Stimulated activated CD4-positive, alpha-beta T cell treated with anti-CD3 and anti-CD28 coated beads, Interleukin-4, amount 100 ng/mL, for 4 hours (primary cell): ENCODE measurements around the gene ACVR1.
"Not testable (repeated sequence)": the region's sequence is repeated elsewhere in the genome, so short reads cannot be mapped to it uniquely, and the experiment has no call there.

Experiments
- DNase-seq, 2 experiments: peaks; one replicate each; pipeline ENCODE4 v3.0.0-alpha.2; 2020

The ACVR1 gene

GRCh38 chr2:157747695-157748370, 128.3 kb downstream of the ACVR1 start:
- DNase-seq: no peak

DNA sequence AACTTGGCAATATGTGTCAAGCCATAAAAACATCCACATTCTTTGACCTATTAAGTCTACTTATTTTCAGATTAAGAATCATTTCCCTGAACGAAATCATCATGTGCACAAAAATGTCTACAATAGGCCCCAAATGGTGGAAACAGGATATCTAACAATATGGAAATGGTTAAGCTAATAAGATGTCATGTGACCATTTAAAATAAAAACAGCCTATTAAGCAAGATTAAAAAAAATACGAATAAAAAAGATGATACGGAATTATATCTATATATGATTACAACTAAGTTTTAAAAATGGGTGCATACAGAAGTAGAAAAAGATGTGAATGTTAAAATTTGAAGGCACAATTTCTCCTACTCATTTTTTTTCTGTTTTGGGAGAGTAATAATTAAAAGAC, 128.8 kb downstream of the ACVR1 start:
- DNase-seq: no peak

- DNase-seq: no peak
Measured at GRCh38 chr2:157746234-157746950, 129.7 kb downstream of the ACVR1 start.

DNA sequence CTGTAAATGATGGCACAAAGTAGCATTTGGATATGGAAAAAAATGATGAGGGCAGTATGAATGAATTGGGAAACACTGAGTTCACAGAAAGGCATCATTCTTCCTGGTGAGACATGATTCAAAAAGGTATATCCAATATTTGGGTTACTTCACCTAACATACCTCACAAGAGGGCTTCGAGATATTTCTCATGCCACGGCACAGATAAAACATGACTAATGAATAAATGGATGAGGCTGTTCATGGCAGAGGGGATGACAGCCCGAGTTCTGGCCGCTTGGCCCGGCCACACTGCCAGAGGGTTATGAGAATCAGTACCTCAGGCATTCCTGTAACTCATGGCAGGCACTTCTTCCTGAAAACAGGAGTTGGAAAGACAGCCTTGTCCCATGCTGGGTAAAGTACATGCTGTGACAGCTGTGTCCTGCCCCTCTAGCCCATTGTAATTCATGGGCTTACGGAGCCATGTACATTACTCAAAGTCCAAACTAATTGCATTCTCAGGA, 131.5 kb downstream of the ACVR1 start:
- no peak for DNase-seq

DNA sequence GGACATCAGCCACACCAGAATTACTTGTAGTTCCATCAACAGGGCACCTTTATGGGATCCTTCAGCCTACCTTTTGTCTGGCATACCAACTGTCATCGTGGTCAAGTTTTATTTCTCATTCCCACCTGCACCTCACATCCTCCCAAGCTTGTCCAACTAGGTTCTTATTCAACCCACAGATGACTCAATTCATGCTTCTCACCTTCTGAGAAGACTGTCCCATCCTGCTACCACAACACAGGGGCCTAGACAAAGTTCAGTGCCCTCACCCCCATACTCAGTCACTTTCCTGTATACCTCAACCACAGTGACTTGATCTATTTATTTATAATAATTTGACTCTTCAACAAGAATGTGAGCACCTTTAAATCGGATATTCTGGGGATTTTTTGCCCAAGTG, 133.1 kb downstream of the ACVR1 start:
- DNase-seq: no peak

- DNase-seq: no peak
Measured at GRCh38 chr2:157741819-157742484, 134.2 kb downstream of the ACVR1 start.

- no peak for DNase-seq
Measured at GRCh38 chr2:157737656-157738055, 138.5 kb downstream of the ACVR1 start.

DNA sequence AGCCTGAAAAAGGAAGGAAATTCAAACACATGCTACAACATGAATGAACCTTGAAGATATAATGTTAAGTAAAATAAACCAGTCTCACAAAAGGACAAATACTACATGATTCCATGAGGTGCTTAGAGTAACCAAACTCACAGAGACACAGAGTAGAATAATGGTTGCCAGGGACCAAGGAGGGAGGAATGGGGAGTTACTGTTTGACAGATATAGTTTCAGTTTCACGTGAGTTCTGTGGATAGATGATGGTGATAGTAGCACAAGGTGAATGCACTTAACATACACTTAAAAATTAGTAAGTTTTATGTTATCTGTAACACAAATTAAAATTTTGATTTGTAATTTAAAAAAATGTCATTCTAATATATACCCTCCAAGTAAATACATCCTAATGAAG, 140.6 kb downstream of the ACVR1 start:
- DNase-seq: no peak

GRCh38 chr2:157733263-157733662, 142.9 kb downstream of the ACVR1 start:
- no peak for DNase-seq

DNA sequence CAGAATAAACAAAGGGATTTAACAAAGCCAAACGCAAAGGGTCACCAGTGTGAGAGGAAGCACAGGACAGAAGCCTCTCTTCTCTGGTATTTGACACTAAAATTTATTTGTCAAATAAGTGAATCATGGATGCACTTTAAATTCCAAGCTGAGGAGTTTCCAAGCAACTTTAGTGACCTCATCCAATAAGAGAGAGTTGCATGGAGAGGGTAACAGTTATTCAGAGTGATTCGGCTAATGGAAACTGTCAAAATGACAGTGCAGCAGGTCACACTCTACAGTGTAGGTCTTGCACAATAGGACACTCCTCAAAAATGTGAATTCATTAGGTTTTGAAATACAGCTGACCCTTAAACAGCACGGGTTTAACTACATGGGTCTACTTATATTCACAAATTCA, 143.5 kb downstream of the ACVR1 start:
- no peak for DNase-seq

GRCh38 chr2:157727693-157728092, 148.4 kb downstream of the ACVR1 start:
- DNase-seq: no peak

GRCh38 chr2:157726946-157727345, 149.2 kb downstream of the ACVR1 start:
- DNase-seq: no peak

DNA sequence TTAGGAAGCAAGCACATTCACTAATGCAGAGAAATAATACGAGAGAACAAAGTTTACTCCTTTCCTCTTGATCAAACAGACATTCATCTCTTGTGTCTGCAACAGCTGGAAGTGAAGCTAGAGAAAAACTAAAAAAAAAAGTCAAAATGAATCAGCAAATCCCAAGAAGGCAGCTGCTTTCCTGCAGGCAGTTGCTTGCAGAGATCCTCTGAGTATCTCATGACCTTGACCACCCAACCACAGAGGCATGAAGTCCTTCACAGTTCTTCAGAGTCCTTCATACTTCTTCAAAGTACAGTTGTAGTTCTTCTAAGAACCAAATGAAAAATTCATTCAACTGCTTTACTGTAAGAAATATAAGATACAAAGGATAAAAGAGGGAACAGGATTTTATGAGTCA, 150.3 kb downstream of the ACVR1 start:
- DNase-seq: no peak

DNA sequence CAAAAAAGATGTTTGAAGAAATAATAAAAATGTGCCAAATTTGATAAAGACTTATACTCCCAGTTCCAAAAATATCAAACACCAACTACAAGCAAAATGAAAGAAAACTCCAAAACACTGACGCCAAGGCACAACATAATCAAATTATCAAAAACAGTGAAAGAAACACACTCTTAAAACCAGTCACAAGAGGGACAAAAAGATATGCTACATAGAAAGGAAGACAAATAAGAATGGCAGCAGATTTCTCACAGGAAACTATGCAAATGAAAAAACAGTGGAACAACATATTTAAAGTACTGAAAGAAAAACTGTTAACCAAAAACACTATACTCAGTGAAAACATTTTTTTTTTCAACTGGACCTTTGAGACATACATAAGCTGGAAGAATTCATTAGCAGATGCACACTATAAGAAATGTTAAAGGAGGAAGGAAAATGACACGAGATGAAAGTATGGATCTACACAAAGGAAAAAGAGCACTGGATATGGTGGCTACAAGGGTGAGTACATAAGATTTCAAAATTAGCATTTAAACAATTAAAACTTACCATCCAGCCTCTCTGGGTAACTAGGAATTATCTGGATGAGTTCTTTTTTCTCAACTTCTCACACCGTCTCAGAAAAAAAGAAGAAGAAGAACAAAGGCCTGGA, 153.4 kb downstream of the ACVR1 start:
- DNase-seq: no peak

- DNase-seq: no peak
Measured at GRCh38 chr2:157720504-157720903, 155.6 kb downstream of the ACVR1 start.

DNA sequence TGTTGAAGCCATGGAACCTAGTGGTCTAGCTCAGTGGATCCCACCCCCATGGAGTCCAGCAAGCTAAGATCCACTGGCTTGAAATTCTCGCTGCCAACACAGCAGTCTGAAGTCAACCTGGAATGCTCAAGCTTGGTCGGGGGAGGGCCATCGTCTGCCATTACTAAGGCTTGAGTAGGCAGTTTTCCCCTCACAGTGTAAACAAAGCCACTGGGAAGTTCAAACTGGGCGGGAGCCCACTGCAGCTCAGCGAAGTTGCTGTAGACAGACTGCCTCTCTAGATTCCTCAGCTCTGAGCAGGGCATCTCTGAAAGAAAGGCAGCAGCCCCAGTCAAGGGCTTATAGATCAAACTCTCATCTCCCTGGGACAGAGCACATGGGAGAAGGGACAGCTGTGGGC, 171.5 kb downstream of the ACVR1 start:
- not testable (repeated sequence) for DNase-seq

GRCh38 chr2:157704148-157704547, 172.0 kb downstream of the ACVR1 start:
- DNase-seq: not testable (repeated sequence)

DNA sequence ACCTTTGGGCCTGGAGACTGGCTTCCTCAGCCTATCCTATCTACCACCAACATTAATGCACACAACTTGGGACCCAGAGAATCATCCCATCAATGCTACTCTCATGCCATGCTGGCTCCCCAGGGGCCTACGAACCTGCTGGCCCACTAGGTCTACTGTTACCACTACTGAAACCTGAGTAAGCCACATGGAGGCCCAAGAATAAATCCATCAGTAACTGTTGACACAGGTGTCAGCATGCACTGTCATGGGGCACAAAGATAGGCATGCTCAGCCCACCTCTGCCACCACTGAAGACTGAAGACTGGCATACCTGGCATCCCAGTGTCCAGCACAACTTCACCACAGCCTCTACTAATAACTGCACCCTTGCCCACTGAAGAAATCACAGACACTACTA, 176.3 kb downstream of the ACVR1 start:
- no peak for DNase-seq

GRCh38 chr2:157699009-157699408, 177.1 kb downstream of the ACVR1 start:
- no peak for DNase-seq

GRCh38 chr2:157698430-157698829, 177.7 kb downstream of the ACVR1 start:
- DNase-seq: no peak

GRCh38 chr2:157696036-157696435, 180.1 kb downstream of the ACVR1 start:
- DNase-seq: no peak

- no peak for DNase-seq
Measured at GRCh38 chr2:157692768-157693167, 183.4 kb downstream of the ACVR1 start.

DNA sequence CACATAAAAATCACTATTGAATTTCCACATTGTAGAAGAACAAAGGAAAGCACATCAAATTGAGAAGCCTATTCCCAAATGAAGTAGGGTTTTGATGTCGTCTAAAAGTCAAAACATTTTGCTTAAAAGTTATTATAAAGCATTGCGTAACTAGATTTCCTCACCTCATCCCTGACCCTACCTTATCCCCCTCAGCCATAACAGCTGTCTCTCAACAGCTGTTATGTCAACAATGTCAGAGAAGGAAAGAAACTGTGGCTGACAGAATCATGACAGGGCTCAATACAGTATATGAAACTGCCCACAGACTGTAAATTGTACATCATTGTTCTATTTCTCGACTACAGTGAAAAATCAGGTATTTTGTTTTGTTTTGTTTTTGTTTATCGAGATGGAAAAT, 184.4 kb downstream of the ACVR1 start:
- DNase-seq: no peak
